Vagina (tissue), 2 donors: Measurements from ENCODE around the gene DIPK1B.

Experiments
- CTCF ChIP-seq, 3 experiments: fragments of 450-650 bp in 2 of 3; fragments of 200-600 bp in 1 of 3; sonication (generic) in 1 of 3; IDR thresholded peaks; one replicate each; pipeline ENCODE4 v1.5.1; 2017 to 2019; ENCODE audit warnings: antibody characterized with exemption in 3 of 3, mild to moderate bottlenecking in 2 of 3, moderate library complexity in 2 of 3
- POLR2A ChIP-seq, 2 donors: fragments of 450-650 bp; IDR thresholded peaks; one replicate each; pipeline ENCODE4 v1.6.1; 2017; ENCODE audit warnings: antibody characterized with exemption in 2 of 2, mild to moderate bottlenecking in 2 of 2, moderate library complexity in 2 of 2
- POLR2AphosphoS5 ChIP-seq, 2 donors: sonication (generic); formaldehyde crosslinking; IDR thresholded peaks; one replicate each; pipeline ENCODE4 v1.9.0; 2017; ENCODE audit warnings: antibody characterized with exemption in 2 of 2, mild to moderate bottlenecking in 2 of 2, low read depth in 1 of 2; ENCODE audit not compliant: insufficient read depth in 1 of 2

GRCh38 chr9:136734837-136735496 is 22.6 kb downstream of the DIPK1B start:
- TF ChIP-seq CTCF (IDR thresholded peaks at IDR 0.05) (no peak), POLR2A (IDR thresholded peaks at IDR 0.05) (no peak), POLR2AphosphoS5 (IDR thresholded peaks at IDR 0.05; ENCODE audit: insufficient read depth in 1 of 2, low read depth in 1 of 2) (no peak)
